Melanocyte of skin (primary cell): Measurements from ENCODE around the gene PCDHGA9. TPM values are rescaled to one million over a fixed set of nuclear protein-coding genes. Genes with fewer than 3 reads are reported as not detected.

ENCODE experiments used
- total RNA-seq, 2 donors: library from RNA; depleted of rRNA; stranded (reverse); fragments of >200 nt; gene quantifications; 2 replicates each; pipeline ENCODE4 v1.2.3, GENCODE V29; 2012

Gene PCDHGA9
- total RNA-seq = 1 to 10 TPM in 1 of 2 donors, under 1 TPM in 1; 1.00 to 1.4 TPM

DNA sequence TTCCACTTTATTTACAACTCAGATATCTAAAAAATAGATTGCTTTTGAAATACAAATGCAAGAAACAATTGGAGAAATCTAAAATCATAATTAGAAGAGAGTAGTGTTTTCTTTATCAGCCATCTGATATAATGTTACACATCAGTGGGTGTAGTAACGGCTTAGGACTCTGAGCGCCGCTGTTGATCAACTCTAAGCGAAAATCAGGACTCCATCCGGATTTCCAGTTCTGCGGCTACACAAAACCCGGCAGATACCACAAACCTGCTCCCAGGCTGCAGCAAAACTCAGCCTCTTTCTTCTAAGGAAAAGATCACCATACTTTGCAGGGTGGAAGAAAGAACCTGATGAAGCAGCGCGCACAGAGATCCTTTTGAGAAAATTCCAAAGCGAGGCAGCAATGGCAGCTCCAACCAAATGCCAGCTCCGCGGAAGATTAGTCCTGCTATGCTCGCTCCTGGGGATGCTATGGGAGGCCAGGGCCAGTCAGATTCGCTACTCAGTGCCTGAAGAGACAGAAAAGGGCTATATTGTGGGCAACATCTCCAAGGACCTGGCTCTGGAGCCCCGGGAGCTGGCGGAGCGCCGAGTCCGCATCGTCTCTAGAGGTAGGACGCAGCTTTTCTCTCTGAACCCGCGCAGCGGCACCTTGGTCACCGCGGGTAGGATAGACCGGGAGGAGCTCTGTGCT lies at the start of gene PCDHGA9:
TSS of gene PCDHGA9 (plus strand) at position 226 of the 691 bp plus-strand sequence. CDS start at position 401, 175 bp downstream.

DNA sequence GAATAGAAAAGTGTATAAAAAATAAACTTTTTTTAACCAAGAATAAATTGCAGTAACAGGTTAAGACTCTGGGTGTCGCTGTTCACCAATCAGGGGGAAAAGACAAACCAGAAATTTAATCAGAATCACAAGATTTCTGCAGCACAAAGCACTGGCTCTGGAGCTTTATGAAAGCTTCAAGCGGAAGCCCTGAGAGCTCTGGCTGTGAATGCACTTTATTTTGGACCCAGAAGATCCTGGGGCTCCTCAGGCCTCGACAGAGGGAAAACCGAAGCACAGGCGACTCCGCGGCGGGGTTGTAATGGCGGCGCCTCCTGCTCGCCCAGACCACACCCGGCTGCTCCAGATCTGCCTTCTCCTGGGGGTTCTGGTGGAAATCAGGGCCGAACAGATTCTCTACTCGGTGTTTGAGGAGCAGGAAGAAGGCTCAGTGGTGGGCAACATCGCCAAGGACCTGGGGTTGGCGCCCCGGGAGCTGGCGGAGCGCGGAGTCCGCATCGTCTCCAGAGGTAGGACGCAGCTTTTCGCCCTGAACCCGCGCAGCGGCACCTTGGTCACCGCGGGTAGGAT lies 47.6 kb upstream of the PCDHGA9 start, which contains the start of gene PCDHGA4:
TSS of gene PCDHGA4 (plus strand) at position 122 of the 570 bp plus-strand sequence. CDS start at position 209, 87 bp downstream.

DNA sequence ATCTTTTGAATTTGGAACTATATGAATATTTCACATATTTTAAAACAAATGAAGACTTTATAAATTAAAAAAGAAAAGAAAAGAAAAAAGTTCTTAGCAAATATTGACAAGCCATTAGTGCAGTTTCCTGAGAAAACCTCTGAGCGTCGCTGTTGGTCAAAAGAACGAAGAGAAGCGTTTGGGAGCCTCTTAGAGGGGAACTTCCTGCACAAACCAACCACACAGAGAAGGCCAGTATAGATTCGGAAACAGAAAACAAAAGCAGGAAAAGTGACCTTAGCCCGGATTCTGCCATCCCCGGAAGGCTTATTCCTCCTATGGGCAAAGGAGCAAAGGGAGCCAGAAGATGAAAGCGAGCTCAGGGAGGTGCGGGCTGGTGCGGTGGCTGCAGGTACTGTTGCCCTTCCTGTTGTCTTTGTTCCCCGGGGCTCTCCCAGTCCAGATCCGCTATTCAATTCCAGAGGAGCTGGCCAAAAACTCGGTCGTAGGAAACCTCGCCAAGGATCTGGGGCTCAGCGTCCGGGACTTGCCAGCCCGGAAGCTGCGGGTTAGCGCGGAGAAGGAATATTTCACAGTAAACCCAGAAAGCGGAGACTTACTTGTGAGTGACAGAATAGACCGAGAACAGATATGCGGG lies 42.7 kb upstream of the PCDHGA9 start, which contains the start of gene PCDHGB2:
TSS of gene PCDHGB2 (plus strand) at position 205 of the 637 bp plus-strand sequence. CDS start at position 347, 142 bp downstream.

DNA sequence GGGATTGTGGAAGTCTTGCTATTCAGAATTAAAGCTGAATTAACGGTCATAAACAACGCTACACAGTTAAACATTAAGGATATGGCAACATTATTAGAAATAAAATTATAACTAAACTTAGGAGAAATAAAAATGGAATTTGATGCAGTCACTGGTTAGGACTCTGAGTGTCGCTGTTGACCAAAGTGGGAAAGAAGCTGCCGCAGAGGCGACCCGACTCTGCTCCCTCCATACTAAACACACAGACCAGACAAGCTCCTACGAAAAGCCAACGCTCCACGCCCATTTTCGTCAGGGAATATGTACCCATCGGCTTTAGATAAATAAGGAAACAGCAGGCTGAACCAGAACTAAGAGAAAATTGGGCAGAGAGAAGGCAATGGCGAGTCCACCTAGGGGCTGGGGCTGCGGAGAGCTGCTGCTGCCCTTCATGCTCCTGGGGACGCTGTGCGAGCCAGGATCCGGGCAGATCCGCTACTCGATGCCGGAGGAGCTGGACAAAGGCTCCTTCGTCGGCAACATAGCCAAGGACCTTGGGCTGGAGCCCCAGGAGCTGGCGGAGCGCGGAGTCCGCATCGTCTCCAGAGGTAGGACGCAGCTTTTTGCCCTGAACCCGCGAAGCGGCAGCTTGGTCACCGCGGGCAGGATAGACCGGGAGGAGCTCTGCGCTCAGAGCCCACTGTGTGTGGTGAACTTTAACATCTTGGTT lies 38.5 kb upstream of the PCDHGA9 start, which contains the start of gene PCDHGA5:
TSS of gene PCDHGA5 (plus strand) at position 211 of the 709 bp plus-strand sequence. CDS start at position 380, 169 bp downstream.

DNA sequence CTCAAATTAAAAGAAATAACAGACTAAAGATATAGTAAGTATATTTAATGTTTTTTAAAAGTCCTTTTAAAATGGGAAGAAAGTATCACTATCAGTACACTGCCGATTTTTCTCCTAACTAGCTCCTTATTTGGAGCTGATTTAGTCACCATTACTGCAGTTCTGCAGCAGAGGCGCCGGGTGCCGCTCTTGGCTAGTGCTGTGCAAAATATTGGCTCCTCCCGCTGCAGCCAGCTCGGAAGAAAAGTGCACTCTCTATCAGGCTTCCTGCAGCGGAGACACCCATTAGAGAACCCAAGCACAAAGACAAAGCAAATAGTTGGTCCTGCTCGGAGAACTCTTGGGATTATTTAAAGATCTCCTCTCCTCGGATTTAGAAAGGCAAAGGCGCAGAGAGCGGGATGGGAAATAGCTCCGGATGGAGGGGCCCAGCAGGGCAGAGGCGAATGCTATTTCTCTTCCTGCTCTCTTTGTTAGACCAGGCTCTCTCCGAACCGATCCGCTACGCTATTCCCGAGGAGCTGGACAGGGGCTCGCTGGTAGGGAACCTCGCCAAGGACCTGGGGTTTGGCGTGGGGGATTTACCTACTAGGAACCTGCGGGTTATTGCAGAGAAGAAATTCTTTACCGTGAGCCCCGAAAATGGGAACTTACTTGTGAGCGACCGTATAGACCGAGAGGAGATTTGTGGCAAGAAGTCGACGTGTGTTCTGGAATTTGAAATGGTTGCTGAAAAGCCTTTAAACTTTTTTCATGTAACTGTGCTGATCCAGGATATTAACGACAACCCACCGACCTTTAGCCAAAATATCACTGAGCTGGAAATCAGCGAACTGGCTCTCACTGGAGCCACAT lies 32.4 kb upstream of the PCDHGA9 start, which contains the start of gene PCDHGB3:
TSS of gene PCDHGB3 (plus strand) at position 249 of the 855 bp plus-strand sequence. CDS start at position 402, 153 bp downstream.

DNA sequence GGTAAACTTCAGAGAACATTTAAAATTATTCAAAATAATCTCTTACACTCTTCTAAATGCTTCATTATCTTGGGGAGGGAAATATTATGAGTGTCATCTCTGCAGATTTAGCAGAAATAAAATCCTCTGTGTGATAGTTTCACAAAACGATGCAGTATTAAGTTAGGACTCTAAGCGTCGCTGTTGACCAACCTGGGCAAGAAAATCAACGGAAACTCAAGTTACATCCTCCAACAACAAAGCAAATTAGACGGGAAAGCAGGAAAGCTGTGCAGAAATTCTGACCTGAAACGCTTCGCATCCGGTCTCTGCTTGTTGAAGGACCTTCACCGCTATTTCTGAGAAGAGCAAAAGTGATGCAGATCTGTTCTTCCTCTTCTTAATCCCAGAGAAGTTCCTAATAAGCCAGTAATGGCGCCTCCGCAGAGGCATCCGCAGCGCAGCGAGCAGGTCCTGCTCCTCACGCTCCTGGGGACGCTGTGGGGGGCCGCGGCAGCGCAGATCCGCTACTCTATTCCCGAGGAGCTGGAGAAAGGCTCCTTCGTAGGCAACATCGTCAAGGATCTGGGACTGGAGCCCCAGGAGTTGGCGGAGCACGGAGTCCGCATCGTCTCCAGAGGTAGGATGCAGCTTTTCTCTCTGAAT lies 28.8 kb upstream of the PCDHGA9 start, which contains the start of gene PCDHGA6:
TSS of gene PCDHGA6 (plus strand) at position 219 of the 645 bp plus-strand sequence. CDS start at position 412, 193 bp downstream.

DNA sequence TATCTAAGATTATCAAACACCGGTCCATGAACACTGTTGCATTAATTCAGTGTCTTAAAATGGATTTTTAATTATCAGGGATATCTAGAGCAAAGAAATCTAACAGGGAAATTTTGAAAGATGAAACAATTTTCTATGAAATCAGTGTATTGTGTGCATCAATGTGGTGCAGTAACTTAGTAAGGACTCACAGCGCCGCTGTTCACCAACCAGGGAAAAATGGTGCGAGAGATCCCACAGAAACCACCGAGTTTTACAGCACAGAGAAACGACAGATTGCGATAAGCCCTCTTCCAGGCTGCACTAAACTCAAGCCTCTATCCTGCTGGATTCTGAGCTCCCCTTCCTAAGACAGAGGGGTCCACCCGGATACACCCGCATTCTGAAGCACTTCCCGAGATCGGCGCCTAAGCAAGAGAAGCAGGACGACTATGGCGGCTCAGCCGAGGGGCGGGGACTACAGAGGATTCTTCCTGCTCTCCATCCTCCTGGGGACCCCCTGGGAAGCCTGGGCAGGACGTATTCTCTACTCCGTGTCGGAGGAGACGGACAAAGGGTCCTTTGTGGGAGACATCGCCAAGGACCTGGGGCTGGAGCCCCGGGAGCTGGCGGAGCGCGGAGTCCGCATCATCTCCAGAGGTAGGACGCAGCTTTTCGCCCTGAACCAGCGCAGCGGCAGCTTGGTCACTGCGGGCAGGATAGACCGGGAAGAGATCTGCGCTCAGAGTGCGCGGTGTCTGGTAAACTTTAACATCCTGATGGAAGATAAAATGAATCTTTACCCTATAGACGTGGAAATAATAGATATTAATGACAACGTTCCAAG lies 19.9 kb upstream of the PCDHGA9 start, which contains the start of gene PCDHGA7:
TSS of gene PCDHGA7 (plus strand) at position 274 of the 826 bp plus-strand sequence. CDS start at position 432, 158 bp downstream.

DNA sequence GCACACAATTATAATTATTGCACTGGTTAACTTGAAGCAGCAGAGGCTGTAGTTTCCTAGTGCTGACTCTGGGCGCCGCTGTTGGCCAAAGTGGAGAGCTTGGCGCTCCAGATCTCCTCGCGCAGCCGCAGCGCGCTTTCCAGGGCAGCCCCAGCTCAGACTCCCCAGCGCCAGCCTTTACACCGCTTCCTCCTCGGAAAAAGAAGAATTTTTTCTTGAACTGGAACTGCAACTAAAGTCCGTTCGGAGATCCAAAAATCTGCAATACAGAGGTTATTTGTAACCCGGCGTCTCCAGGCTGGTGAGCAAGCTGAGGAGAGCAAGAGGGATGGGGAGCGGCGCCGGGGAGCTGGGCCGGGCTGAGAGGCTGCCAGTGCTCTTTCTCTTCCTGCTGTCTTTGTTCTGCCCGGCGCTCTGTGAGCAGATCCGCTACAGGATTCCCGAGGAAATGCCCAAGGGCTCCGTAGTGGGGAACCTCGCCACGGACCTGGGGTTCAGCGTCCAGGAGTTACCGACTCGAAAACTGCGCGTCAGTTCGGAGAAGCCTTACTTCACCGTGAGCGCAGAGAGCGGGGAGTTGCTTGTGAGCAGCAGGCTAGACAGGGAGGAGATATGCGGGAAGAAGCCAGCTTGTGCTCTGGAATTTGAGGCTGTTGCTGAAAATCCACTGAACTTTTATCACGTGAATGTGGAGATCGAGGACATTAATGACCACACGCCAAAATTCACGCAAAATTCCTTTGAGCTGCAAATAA lies 14.8 kb upstream of the PCDHGA9 start, which contains the start of gene PCDHGB4:
TSS of gene PCDHGB4 (plus strand) at position 142 of the 755 bp plus-strand sequence. CDS start at position 329, 187 bp downstream.

DNA sequence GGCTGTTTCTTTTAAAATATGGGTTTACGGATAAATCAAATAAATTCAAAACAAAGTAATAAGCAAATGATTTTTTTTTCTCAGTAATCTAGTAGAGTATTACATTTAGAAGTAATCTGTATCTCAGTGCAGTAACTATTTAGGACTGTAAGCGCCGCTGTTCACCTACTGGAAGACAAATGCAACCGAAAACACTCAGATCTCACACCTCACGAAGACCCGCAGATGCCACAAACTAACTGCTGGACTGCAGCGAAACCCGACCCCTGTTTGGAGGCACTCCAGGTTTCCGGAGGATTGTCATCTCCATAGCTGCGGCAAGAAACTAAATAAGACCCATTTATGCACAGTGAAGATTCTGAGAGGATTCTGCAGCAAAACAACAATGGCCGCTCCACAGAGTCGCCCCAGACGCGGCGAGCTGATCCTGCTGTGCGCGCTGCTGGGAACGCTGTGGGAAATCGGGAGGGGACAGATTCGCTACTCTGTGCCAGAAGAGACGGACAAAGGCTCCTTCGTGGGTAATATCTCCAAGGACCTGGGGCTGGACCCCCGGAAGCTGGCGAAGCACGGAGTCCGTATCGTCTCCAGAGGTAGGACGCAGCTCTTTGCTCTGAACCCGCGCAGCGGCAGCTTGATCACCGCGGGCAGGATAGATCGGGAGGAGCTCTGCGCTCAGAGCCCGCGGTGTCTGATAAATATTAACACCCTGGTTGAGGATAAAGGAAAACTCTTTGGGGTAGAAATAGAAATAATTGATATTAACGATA lies 10.0 kb upstream of the PCDHGA9 start, which contains the start of gene PCDHGA8:
TSS of gene PCDHGA8 (plus strand) at position 205 of the 770 bp plus-strand sequence. CDS start at position 386, 181 bp downstream.

DNA sequence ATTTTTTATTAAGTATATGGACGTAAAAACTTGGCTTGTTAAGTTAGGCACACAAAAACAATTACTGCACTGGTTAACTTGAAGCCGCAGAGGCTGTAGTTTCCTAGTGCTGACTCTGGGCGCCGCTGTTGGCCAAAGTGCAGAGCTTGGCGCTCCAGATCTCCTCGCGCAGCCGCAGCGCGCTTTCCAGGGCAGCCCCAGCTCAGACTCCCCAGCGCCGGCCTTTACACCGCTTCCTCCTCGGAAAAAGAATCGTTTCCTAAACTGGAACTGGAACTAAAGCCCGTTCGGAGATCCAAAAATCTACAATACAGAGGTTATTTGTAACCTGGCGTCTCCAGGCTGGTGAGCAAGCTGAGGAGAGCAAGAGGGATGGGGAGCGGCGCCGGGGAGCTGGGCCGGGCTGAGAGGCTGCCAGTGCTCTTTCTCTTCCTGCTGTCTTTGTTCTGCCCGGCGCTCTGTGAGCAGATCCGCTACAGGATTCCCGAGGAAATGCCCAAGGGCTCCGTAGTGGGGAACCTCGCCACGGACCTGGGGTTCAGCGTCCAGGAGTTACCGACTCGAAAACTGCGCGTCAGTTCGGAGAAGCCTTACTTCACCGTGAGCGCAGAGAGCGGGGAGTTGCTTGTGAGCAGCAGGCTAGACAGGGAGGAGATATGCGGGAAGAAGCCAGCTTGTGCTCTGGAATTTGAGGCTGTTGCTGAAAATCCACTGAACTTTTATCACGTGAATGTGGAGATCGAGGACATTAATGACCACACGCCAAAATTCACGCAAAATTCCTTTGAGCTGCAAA lies 4.6 kb upstream of the PCDHGA9 start, which contains the start of gene PCDHGB5:
TSS of gene PCDHGB5 (plus strand) at position 192 of the 796 bp plus-strand sequence. CDS start at position 373, 181 bp downstream.

DNA sequence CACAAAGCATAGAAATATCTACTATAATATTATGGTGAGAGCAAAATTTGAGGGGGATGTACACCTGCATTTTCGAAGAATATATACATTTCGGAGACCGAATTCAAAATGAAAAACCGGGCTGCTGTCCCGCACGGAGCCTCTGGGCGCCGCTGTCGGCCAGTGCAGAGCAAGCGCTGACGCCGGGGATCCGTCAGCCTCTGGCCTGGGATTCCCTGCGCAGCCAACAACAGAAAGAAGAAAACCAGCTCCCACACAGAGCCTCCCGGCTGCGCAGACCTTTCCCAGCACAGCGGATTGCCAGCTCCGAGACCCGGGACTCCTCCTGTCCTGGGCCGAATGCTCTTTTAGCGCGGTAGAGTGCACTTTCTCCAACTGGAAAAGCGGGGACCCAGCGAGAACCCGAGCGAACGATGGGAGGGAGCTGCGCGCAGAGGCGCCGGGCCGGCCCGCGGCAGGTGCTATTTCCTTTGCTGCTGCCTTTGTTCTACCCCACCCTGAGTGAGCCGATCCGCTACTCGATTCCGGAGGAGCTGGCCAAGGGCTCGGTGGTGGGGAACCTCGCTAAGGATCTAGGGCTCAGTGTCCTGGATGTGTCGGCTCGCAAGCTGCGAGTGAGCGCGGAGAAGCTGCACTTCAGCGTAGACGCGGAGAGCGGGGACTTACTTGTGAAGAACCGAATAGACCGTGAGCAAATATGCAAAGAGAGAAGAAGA lies 5.4 kb downstream of the PCDHGA9 start, which contains the start of gene PCDHGB6:
TSS of gene PCDHGB6 (plus strand) at position 232 of the 716 bp plus-strand sequence. CDS start at position 414, 182 bp downstream.

DNA sequence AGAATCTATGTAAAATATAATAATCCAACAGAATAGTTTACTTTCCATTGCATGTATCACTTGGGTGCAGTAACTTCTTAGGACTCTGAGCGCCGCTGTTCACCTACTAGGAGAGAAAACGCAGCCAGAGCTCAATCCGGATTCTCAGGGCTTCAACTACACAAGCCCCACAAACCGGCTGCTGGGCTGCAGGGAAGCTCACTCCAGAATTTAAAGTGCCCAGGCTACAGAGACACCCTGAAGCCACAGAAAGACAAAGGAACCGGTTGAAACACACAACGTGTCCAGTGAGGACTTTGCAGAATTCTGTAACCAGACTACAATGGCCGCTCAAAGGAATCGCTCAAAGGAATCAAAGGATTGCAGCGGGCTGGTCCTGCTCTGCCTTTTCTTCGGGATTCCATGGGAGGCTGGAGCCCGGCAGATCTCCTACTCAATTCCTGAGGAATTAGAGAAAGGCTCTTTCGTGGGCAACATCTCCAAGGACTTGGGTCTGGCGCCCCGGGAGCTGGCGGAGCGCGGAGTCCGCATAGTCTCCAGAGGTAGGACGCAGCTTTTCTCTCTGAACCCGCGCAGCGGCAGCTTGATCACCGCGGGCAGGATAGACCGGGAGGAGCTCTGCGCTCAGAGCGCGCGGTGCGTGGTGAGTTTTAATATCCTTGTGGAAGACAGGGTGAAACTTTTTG lies 10.4 kb downstream of the PCDHGA9 start, which contains the start of gene PCDHGA10:
TSS of gene PCDHGA10 (plus strand) at position 134 of the 686 bp plus-strand sequence. CDS start at position 323, 189 bp downstream.

DNA sequence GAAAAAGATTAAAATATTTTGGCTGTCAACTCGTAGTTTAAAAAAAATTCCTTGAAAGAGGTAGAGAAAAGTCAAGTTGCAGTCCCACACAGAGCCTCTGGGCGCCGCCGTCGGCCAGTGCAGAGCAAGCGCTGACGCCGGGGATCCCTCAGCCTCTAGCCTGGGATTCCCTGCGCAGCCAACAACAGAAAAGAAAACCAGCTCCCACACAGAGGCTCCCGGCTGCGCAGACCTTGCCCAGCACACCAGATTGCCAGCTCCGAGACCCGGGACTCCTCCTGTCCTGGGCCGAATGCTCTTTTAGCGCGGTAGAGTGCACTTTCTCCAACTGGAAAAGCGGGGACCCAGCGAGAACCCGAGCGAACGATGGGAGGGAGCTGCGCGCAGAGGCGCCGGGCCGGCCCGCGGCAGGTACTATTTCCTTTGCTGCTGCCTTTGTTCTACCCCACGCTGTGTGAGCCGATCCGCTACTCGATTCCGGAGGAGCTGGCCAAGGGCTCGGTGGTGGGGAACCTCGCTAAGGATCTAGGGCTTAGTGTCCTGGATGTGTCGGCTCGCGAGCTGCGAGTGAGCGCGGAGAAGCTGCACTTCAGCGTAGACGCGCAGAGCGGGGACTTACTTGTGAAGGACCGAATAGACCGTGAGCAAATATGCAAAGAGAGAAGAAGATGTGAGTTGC lies 15.1 kb downstream of the PCDHGA9 start, which contains the start of gene PCDHGB7:
TSS of gene PCDHGB7 (plus strand) at position 184 of the 679 bp plus-strand sequence. CDS start at position 367, 183 bp downstream.

DNA sequence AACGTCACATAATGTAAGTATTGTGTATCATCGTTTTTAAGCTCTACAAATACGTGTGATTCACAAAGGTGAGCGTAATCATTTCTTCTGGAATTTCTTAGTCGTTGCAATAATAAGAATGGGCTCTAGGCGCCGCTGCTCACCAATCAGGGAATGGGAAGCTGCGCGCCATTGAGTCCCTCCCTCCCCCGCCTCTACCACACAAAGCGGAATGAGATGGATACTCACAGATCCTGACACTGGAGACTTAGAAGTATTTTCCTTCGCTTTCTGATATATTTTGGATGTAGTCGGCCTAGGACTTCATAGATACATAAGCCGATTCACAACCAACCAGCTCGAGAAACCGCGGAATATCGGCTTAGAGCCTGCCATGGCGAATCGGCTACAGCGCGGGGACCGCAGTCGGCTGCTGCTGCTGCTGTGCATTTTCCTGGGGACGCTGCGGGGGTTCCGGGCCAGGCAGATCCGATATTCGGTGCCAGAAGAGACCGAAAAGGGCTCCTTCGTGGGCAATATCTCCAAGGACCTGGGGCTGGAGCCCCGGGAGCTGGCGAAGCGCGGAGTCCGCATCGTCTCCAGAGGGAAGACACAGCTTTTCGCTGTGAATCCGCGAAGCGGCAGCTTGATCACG lies 18.4 kb downstream of the PCDHGA9 start, which contains the start of gene PCDHGA11:
TSS of gene PCDHGA11 (plus strand) at position 197 of the 634 bp plus-strand sequence. CDS start at position 374, 177 bp downstream.

